Femur (tissue), 1 donor: ENCODE data around the gene FAM149A.

Source experiments
- DNase-seq: peaks from one replicate; pipeline ENCODE4 v3.0.0-alpha.2; 2017

The FAM149A gene

GRCh38 chr4:186204686-186205085 is 100.2 kb downstream of the FAM149A start:
- no peak for DNase-seq

DNA sequence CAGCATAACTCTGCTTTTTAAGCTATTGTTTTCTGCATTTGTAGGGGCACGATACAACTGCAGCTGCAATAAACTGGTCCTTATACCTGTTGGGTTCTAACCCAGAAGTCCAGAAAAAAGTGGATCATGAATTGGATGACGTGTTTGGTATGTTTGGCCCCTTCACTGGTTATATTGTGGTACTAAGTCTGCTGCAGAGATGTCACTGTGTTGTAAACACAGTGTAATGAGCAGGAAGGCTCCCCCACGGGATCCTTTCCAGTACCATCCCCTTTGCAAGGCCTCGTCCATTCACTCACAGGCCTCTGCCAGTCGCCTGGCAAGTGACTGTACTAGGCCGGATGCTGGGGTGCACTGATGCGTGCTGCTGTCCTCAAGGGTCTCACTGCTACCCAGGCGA is 100.7 kb downstream of the FAM149A start:
- no peak for DNase-seq

- DNase-seq, result no peak
These were observed 112.0 kb downstream of the FAM149A start for GRCh38 chr4:186216465-186217024.

DNA sequence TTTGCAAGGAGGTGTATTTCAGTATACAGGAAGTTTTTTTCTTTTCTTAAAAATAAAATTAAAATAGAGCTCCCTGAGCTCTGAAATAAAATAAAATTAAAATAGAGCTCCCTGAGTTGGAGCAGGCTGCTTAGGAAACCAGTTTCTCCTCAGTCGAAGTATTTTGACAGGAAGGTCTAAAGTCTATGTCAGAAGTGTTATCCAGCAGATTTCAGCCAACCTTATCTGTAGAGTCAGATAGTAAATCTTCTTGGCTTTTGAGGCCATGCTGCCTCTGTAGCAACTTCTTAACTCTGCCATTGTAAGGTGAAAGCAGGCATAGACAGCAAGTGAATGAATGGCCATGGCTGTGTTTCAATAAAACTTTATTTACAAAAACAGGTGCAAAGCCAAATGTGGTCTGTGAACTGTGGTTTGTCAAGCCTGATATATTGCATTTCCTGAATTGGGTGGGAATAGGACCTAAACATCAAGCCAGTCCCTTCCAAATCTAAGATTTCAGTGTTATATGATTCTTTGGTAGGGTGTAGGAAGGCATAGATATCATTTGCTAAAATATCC is 113.3 kb downstream of the FAM149A start:
- no peak for DNase-seq

GRCh38 chr4:186221624-186222023 is 117.1 kb downstream of the FAM149A start:
- no peak for DNase-seq
